ENCODE measurements around the gene CHCHD4.

GRCh38 chr3:14144423-14145075 lies 19.9 kb upstream of the CHCHD4 start:
- no peak for TF ChIP-seq CTCF (IDR thresholded peaks at IDR 0.05; ENCODE audit: insufficient read depth, low read length, poor library complexity, severe bottlenecking)
- TF ChIP-seq EZH2phosphoT487 (conservative IDR thresholded peaks at IDR 0.05; ENCODE audit: low read length), result no peak
